MCF 10A (cell line): ENCODE measurements around the gene OTOR. TPM values are rescaled to one million over a fixed set of nuclear protein-coding genes. Genes with fewer than 3 reads are reported as not detected.

Experiments
- BruUV-seq: library from RNA; stranded (reverse); fragments of 400-500 nt; replicated peaks from 2 replicates; lab custom pipeline; 2021; lab: Mats Ljungman, UMichigan
- CTCF ChIA-PET: fragments of 300-600 bp; sonication (Branson Sonifier 250); formaldehyde crosslinking; extraction: SDS; loops from one replicate; lab custom pipeline; 2021; ENCODE audit warnings: antibody characterized with exemption, inconsistent platforms; lab: Yijun Ruan, JAX
- POLR2A ChIA-PET: fragments of 300-600, 350-650 bp; sonication (Branson Sonifier 250); formaldehyde crosslinking; extraction: SDS; loops from one replicate; lab custom pipeline; 2020; ENCODE audit warnings: antibody characterized with exemption, inconsistent platforms; lab: Yijun Ruan, JAX
- DNase-seq: peaks from one replicate; pipeline ENCODE4 v3.0.0-alpha.2; 2018; ENCODE audit not compliant: unreplicated experiment
- H3K27ac Mint-ChIP-seq: one replicate; pipeline ENCODE4 v1.8.0; 2022; ENCODE audit warnings: mild to moderate bottlenecking, low read depth, mixed read lengths; ENCODE audit not compliant: unreplicated experiment
- H3K27me3 Mint-ChIP-seq: one replicate; pipeline ENCODE4 v1.8.0; 2022; ENCODE audit warnings: mixed read lengths; ENCODE audit not compliant: insufficient read depth, unreplicated experiment
- H3K36me3 Mint-ChIP-seq: one replicate; pipeline ENCODE4 v1.8.0; 2022; ENCODE audit warnings: mild to moderate bottlenecking, moderate library complexity, mixed read lengths; ENCODE audit not compliant: insufficient read depth, unreplicated experiment
- H3K4me1 Mint-ChIP-seq: one replicate; pipeline ENCODE4 v1.8.0; 2022; ENCODE audit warnings: mixed read lengths; ENCODE audit not compliant: insufficient read depth, unreplicated experiment
- H3K4me3 Mint-ChIP-seq: one replicate; pipeline ENCODE4 v1.8.0; 2022; ENCODE audit warnings: mild to moderate bottlenecking, moderate library complexity, mixed read lengths; ENCODE audit not compliant: unreplicated experiment
- H3K9me3 Mint-ChIP-seq: one replicate; pipeline ENCODE4 v1.8.0; 2022; ENCODE audit warnings: mixed read lengths; ENCODE audit not compliant: unreplicated experiment
- intact Hi-C: fragments of 100-400 bp; cut with micrococcal nuclease; formaldehyde crosslinking; loops from 2 replicates; pipeline ENCODE4 v1.14.1; 2022
- total RNA-seq: library from RNA; stranded (reverse); gene quantifications from 2 replicates; pipeline ENCODE4 v1.2.3, GENCODE V29; 2022
- TF ChIP-seq, protein P1 (sequence below): fragments of 200-600 bp; IDR thresholded peaks from one replicate; pipeline ENCODE4 v1.8.0; 2022; ENCODE audit warnings: antibody characterized with exemption, mild to moderate bottlenecking; ENCODE audit not compliant: unreplicated experiment

The OTOR gene
- total RNA-seq, 1 experiment from 2014 or later, result not detected

GRCh38 chr20:16761305-16761829 is 13.2 kb downstream of the OTOR start:
- peak; percentile 72 for DNase-seq
- ChIA-PET POLR2A (interaction anchor here (0.6 to 1.2 kb wide), 3 partner anchors 13 to 1396 kb away, joined by 3 to 4 read pairs (median 4); partner anchors contain the start of gene OTOR), CTCF (interaction anchor here (0.6 to 4.6 kb wide), 63 partner anchors 9 to 1734 kb away, joined by 3 to 75 read pairs (median 4); partner anchors contain the start of genes OTOR and SNRPB2)
- H3K27me3 Mint-ChIP-seq, result peaks cover 29% of the 10 kb centered on the region
- H3K4me1 Mint-ChIP-seq, result no peaks in the 10 kb centered on the region
- H3K9me3 Mint-ChIP-seq, result no peaks in the 10 kb centered on the region
- H3K4me3 Mint-ChIP-seq, result no peak overlapping the region
- BruUV-seq, result no TSS peak
- no peaks in the 10 kb centered on the region for H3K36me3 Mint-ChIP-seq
- no peak overlapping the region for H3K27ac Mint-ChIP-seq
- TF ChIP-seq, protein P1, sequence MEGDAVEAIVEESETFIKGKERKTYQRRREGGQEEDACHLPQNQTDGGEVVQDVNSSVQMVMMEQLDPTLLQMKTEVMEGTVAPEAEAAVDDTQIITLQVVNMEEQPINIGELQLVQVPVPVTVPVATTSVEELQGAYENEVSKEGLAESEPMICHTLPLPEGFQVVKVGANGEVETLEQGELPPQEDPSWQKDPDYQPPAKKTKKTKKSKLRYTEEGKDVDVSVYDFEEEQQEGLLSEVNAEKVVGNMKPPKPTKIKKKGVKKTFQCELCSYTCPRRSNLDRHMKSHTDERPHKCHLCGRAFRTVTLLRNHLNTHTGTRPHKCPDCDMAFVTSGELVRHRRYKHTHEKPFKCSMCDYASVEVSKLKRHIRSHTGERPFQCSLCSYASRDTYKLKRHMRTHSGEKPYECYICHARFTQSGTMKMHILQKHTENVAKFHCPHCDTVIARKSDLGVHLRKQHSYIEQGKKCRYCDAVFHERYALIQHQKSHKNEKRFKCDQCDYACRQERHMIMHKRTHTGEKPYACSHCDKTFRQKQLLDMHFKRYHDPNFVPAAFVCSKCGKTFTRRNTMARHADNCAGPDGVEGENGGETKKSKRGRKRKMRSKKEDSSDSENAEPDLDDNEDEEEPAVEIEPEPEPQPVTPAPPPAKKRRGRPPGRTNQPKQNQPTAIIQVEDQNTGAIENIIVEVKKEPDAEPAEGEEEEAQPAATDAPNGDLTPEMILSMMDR, result peak; percentile 78
- intact Hi-C loops, result loop anchor here (1.0 kb wide), 2 partner anchors 60 to 243 kb away; no protein-coding TSS in a partner anchor

DNA sequence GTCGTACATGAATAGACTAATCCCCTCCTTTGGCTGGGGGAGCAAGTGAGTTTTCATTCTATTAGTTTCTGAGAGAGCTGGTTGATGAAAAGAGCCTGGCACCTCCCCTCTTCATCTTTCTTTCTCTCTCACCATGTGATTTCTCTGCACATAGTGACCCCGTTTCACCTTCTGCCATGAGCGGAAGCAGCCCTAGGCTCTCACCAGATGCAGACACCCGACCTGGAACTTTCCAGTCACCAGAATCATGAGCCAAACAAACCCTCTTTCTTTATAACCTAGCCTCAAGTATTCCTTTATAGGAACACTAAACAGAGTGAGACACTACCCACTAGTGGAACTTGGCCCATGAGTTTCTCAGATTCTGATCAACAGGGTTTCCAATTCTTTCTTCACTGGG is 16.4 kb downstream of the OTOR start:
- no TSS peak for BruUV-seq
- H3K4me3 Mint-ChIP-seq, result no peak overlapping the region
- intact Hi-C loops, result no loop called here
- H3K27ac Mint-ChIP-seq, result no peak overlapping the region
- H3K9me3 Mint-ChIP-seq, result no peaks in the 10 kb centered on the region
- DNase-seq, result no peak
- CTCF ChIA-PET, result interaction anchor here (0.6 to 1.9 kb wide), 7 partner anchors 10 to 1637 kb away, joined by 3 to 6 read pairs (median 4); no protein-coding TSS in a partner anchor
- POLR2A ChIA-PET, result no interaction called here
- H3K27me3 Mint-ChIP-seq, result peaks cover 38% of the 10 kb centered on the region
- no peaks in the 10 kb centered on the region for H3K36me3 Mint-ChIP-seq
- TF ChIP-seq, protein P1, result no peak
- H3K4me1 Mint-ChIP-seq, result no peaks in the 10 kb centered on the region

GRCh38 chr20:16771213-16771612 is 23.1 kb downstream of the OTOR start:
- intact Hi-C loops, result no loop called here
- Mint-ChIP-seq H3K36me3 (no peaks in the 10 kb centered on the region), H3K4me1 (no peaks in the 10 kb centered on the region), H3K27ac (no peak overlapping the region), H3K4me3 (no peak overlapping the region), H3K27me3 (peaks cover 45% of the 10 kb centered on the region), H3K9me3 (no peaks in the 10 kb centered on the region)
- TF ChIP-seq, protein P1, result no peak
- POLR2A ChIA-PET, result no interaction called here
- no peak for DNase-seq
- CTCF ChIA-PET, result interaction anchor here (2.0 kb wide), 1 partner anchor 10 kb away, joined by 10 read pairs; no protein-coding TSS in a partner anchor
- no TSS peak for BruUV-seq

DNA sequence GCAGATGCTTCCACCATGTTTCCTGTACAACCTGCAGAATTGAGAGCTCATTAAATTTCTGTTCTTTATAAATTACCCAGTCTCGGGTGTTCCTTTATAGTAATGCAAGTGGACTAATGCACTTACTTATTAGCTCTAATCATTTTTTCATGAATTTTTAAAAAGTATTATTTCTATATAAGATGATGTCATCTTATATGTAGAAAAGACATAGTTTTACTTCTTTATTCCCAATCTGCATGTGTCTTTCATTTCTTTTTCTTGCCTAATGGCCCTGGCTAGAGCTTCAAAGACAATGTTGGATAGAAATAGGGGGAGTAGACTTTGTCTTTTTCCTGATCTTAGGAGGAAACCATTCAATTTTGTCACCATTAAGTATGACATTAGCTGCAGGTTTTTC is 27.8 kb downstream of the OTOR start:
- no peaks in the 10 kb centered on the region for H3K9me3 Mint-ChIP-seq
- H3K4me3 Mint-ChIP-seq, result no peak overlapping the region
- H3K27me3 Mint-ChIP-seq, result peaks cover 71% of the 10 kb centered on the region
- no TSS peak for BruUV-seq
- ChIA-PET POLR2A (no interaction called here), CTCF (interaction anchor here (0.6 to 3.9 kb wide), 4 partner anchors 15 to 735 kb away, joined by 3 to 21 read pairs (median 4); no protein-coding TSS in a partner anchor)
- H3K4me1 Mint-ChIP-seq, result no peaks in the 10 kb centered on the region
- no peaks in the 10 kb centered on the region for H3K36me3 Mint-ChIP-seq
- no peak for DNase-seq
- intact Hi-C loops, result no loop called here
- TF ChIP-seq, protein P1, result no peak
- no peak overlapping the region for H3K27ac Mint-ChIP-seq
